ENCODE measurements around the gene CNOT4. TPM values are rescaled to one million over a fixed set of nuclear protein-coding genes. Genes with fewer than 3 reads are reported as not detected.

The CNOT4 gene
- total and polyA plus RNA-seq, 3 donors from 2014 or later = 38.2 to 56.7 (median 53.2) TPM

GRCh38 chr7:135370656-135371055 lies 139.2 kb downstream of the CNOT4 start:
- H3K27me3 ChIP-seq = no peaks in the 10 kb centered on the region
- H3K4me1 ChIP-seq = no peaks in the 10 kb centered on the region
- H3K9me3 ChIP-seq = no peaks in the 10 kb centered on the region
- H3K27ac ChIP-seq = no peak overlapping the region
- no peaks in the 10 kb centered on the region for H3K36me3 ChIP-seq (ENCODE audit: low read depth, missing control alignments)
- DNase-seq = no peak
- TF ChIP-seq CTCF (IDR thresholded peaks at IDR 0.05) (no peak), POLR2A (IDR thresholded peaks at IDR 0.05) (no peak)
- no peak overlapping the region for H3K4me3 ChIP-seq
- WGBS, 2 donors = 86 to 87% methylated on average over 1 of the region's 1 CpG
- intact Hi-C loops (cut with DNase I; ENCODE audit: low total_unique reads) = no loop called here

- DNase-seq = no peak
- H3K9me3 ChIP-seq = no peaks in the 10 kb centered on the region
- H3K27ac ChIP-seq = no peak overlapping the region
- H3K4me3 ChIP-seq = no peak overlapping the region
- no peaks in the 10 kb centered on the region for H3K36me3 ChIP-seq (ENCODE audit: low read depth, missing control alignments)
- TF ChIP-seq CTCF (IDR thresholded peaks at IDR 0.05) (no peak), POLR2A (IDR thresholded peaks at IDR 0.05) (no peak)
- intact Hi-C loops (cut with DNase I; ENCODE audit: low total_unique reads) = no loop called here
- H3K27me3 ChIP-seq = no peaks in the 10 kb centered on the region
- peaks cover 8% of the 10 kb centered on the region for H3K4me1 ChIP-seq
Observed at GRCh38 chr7:135369405-135369804, 140.5 kb downstream of the CNOT4 start.

- DNase-seq = no peak
- H3K27me3 ChIP-seq = no peaks in the 10 kb centered on the region
- H3K9me3 ChIP-seq = no peaks in the 10 kb centered on the region
- H3K4me1 ChIP-seq = peaks cover 8% of the 10 kb centered on the region
- WGBS, 2 donors = 93 to 96% methylated on average over 5 of the region's 5 CpGs
- no peak for TF ChIP-seq POLR2A (IDR thresholded peaks at IDR 0.05)
- TF ChIP-seq CTCF (IDR thresholded peaks at IDR 0.05) = no peak
- no peaks in the 10 kb centered on the region for H3K36me3 ChIP-seq (ENCODE audit: low read depth, missing control alignments)
- no peak overlapping the region for H3K27ac ChIP-seq
- intact Hi-C loops (cut with DNase I; ENCODE audit: low total_unique reads) = no loop called here
- no peak overlapping the region for H3K4me3 ChIP-seq
Observed at GRCh38 chr7:135368416-135369186, 141.3 kb downstream of the CNOT4 start.

GRCh38 chr7:135366843-135367508 lies 142.9 kb downstream of the CNOT4 start:
- no peak overlapping the region for H3K4me3 ChIP-seq
- DNase-seq = no peak
- no peaks in the 10 kb centered on the region for H3K36me3 ChIP-seq (ENCODE audit: low read depth, missing control alignments)
- H3K27me3 ChIP-seq = no peaks in the 10 kb centered on the region
- H3K27ac ChIP-seq = no peak overlapping the region
- H3K4me1 ChIP-seq = peaks cover 8% of the 10 kb centered on the region
- 76 to 83% methylated on average over 7 of the region's 7 CpGs for WGBS, 2 donors
- TF ChIP-seq POLR2A (IDR thresholded peaks at IDR 0.05) (no peak), CTCF (IDR thresholded peaks at IDR 0.05) (no peak)
- intact Hi-C loops (cut with DNase I; ENCODE audit: low total_unique reads) = no loop called here
- no peaks in the 10 kb centered on the region for H3K9me3 ChIP-seq
